Measurements from ENCODE around the gene SLC22A4. TPM values are rescaled to one million over a fixed set of nuclear protein-coding genes. Genes with fewer than 3 reads are reported as not detected.

Gene SLC22A4
- total and polyA plus RNA-seq, 2 of the 8 experiments (the other 6 are each of a cell fraction or from before 2014, with no cell fraction given), result 0.45 to 0.60 TPM

DNA sequence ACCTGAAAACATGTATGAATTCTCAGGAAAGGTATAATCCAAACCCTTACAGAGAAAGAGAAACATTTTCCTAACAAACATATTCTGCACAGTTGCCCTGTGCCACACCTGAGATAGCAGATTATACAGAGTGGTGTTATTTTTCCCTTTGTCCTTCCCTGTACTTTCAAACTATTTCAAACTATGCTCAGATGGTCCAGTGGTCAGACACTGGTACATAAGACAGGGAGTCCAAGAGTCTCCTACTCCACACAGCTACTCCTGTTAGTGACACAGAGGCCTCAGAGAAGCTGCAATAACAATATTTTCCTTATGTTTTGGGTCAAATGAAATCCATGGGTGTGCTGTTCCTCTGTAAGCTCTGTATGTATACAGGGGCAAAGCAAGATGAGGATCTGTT lies 45.3 kb downstream of the SLC22A4 start:
- Histone ChIP-seq H2BK20ac (ENCODE audit: low read length) (no peak overlapping the region), H3K9me3 (ENCODE audit: insufficient read depth in 2 of 2, low read depth in 1 of 2, low read length in 1 of 2) (no peaks in the 10 kb centered on the region), H3K9ac (replicated peaks in 1 of 4; ENCODE audit: extremely low read depth in 1 of 4, low read depth in 3 of 4, low read length in 3 of 4) (no peak overlapping the region), H3K23ac (ENCODE audit: insufficient read length) (no peak overlapping the region), H3K14ac (ENCODE audit: insufficient read length) (no peak overlapping the region), H4K91ac (replicated peaks; ENCODE audit: insufficient read length, low read length) (no peak overlapping the region), H3K36me3 (ENCODE audit: control insufficient read depth in 2 of 4, insufficient read depth in 4 of 4, low read length in 3 of 4) (no peaks in the 10 kb centered on the region), H3K56ac (replicated peaks; ENCODE audit: insufficient read length, low read depth, low read length) (no peak overlapping the region), H3K79me1 (ENCODE audit: low read depth, low read length) (no peaks in the 10 kb centered on the region), H3K4me1 (replicated peaks in 1 of 4; ENCODE audit: control insufficient read depth in 3 of 4, insufficient read depth in 4 of 4, low read length in 3 of 4) (no peaks in the 10 kb centered on the region), H3K23me2 (ENCODE audit: low read depth, low read length) (no peaks in the 10 kb centered on the region), H2BK12ac (ENCODE audit: low read depth, low read length) (no peak overlapping the region), H3K4me3 (ENCODE audit: extremely low read depth in 1 of 4, insufficient read depth in 2 of 4, low read depth in 3 of 4, low read length in 4 of 4) (no peak overlapping the region), H4K20me1 (replicated peaks in 1 of 2; ENCODE audit: control insufficient read depth in 1 of 2, insufficient read depth in 2 of 2, low read length in 2 of 2) (no peaks in the 10 kb centered on the region), H3K79me2 (ENCODE audit: control insufficient read depth in 1 of 2, insufficient read depth in 2 of 2, low read length in 2 of 2) (no peaks in the 10 kb centered on the region), H3K27ac (ENCODE audit: low read depth, low read length) (no peak overlapping the region), H2BK5ac (ENCODE audit: low read depth, low read length) (no peak overlapping the region), H3K4ac (replicated peaks; ENCODE audit: insufficient read length, low read depth, low read length) (no peak overlapping the region), H3K18ac (ENCODE audit: extremely low read depth, low read length) (no peak overlapping the region), H3K4me2 (ENCODE audit: insufficient read depth in 1 of 2, low read depth in 2 of 2, low read length in 2 of 2) (no peak overlapping the region), H2AK5ac (ENCODE audit: low read depth, low read length) (no peak overlapping the region), H3K27me3 (replicated peaks in 1 of 4; ENCODE audit: control insufficient read depth in 3 of 4, extremely low read depth in 1 of 4, insufficient read depth in 3 of 4, low read length in 3 of 4) (no peaks in the 10 kb centered on the region), H2BK15ac (ENCODE audit: low read length) (no peak overlapping the region), H4K5ac (ENCODE audit: insufficient read length, low read depth, low read length) (no peak overlapping the region), H2BK120ac (replicated peaks; ENCODE audit: low read depth, low read length) (no peak overlapping the region), H4K8ac (ENCODE audit: extremely low read depth, insufficient read depth, low read length) (no peak overlapping the region), H2AFZ (ENCODE audit: low read length) (no peak overlapping the region)
- FAIRE-seq (no peak), DNase-seq (ENCODE audit: low read depth in 1 of 2, low spot score in 2 of 2) (no peak)
- ChIA-PET CTCF (ENCODE audit: partially characterized antibody) (no interaction called here), POLR2A (ENCODE audit: partially characterized antibody) (no interaction called here)
- no peak for TF ChIP-seq RNF2 (IDR thresholded peaks at IDR 0.05; ENCODE audit: borderline replicate concordance, low read depth, low read length, missing control alignments, poor library complexity, severe bottlenecking)
- TF ChIP-seq, protein P1, sequence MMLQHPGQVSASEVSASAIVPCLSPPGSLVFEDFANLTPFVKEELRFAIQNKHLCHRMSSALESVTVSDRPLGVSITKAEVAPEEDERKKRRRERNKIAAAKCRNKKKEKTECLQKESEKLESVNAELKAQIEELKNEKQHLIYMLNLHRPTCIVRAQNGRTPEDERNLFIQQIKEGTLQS (IDR thresholded peaks at IDR 0.05; ENCODE audit: insufficient read depth, low read depth, low read length), result no peak

All from H1 (cell line).